DOHH2 (cell line): ENCODE data around the gene GALNT17.

Experiments used
- EZH2phosphoT487 ChIP-seq: fragments of 200-600 bp; sonication (generic); IDR thresholded peaks from 2 replicates; pipeline ENCODE4 v1.6.1; 2017; ENCODE audit warnings: borderline replicate concordance, mild to moderate bottlenecking, antibody characterized with exemption, low read length, moderate library complexity, mixed read lengths
- TF ChIP-seq, protein P1 (sequence below): fragments of 200-600 bp; sonication (generic); IDR thresholded peaks from one replicate; pipeline ENCODE4 v1.5.1; 2014; ENCODE audit warnings: antibody characterized with exemption, mild to moderate bottlenecking, low read depth, low read length; ENCODE audit not compliant: poor library complexity, severe bottlenecking

DNA sequence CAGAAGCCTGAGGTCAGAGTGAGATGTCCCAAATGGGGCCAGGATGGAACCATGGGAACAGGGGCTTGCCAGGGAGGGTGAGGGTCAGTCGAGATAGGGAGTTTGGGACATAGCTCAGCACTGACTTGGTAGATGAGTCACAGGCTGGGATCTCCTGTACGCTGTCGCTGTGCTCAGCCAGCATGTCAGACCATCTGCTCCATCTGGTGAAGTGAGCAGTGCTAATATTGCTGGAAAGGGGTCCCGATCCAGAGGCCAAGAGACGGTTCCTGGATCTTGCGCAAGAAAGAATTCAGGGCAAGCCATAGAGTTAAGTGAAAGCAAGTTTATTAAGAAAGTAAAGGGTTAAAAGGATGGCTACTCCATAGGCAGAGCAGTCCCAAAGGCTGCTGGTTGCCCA is 505.6 kb downstream of the GALNT17 start:
- TF ChIP-seq, protein P1, sequence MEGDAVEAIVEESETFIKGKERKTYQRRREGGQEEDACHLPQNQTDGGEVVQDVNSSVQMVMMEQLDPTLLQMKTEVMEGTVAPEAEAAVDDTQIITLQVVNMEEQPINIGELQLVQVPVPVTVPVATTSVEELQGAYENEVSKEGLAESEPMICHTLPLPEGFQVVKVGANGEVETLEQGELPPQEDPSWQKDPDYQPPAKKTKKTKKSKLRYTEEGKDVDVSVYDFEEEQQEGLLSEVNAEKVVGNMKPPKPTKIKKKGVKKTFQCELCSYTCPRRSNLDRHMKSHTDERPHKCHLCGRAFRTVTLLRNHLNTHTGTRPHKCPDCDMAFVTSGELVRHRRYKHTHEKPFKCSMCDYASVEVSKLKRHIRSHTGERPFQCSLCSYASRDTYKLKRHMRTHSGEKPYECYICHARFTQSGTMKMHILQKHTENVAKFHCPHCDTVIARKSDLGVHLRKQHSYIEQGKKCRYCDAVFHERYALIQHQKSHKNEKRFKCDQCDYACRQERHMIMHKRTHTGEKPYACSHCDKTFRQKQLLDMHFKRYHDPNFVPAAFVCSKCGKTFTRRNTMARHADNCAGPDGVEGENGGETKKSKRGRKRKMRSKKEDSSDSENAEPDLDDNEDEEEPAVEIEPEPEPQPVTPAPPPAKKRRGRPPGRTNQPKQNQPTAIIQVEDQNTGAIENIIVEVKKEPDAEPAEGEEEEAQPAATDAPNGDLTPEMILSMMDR = no peak
- no peak for TF ChIP-seq EZH2phosphoT487
